CD4-positive, alpha-beta T cell treated with Interleukin-12 subunit alpha and Interleukin-12 subunit beta, for 1 hour (primary cell): Measurements from ENCODE around the gene UPK3BL2.
"Not testable (repeated sequence)": the region's sequence is repeated elsewhere in the genome, so short reads cannot be mapped to it uniquely, and the experiment has no call there.

Source experiments
- DNase-seq: peaks from one replicate; pipeline ENCODE4 v3.0.0-alpha.2; 2020

Gene UPK3BL2

DNA sequence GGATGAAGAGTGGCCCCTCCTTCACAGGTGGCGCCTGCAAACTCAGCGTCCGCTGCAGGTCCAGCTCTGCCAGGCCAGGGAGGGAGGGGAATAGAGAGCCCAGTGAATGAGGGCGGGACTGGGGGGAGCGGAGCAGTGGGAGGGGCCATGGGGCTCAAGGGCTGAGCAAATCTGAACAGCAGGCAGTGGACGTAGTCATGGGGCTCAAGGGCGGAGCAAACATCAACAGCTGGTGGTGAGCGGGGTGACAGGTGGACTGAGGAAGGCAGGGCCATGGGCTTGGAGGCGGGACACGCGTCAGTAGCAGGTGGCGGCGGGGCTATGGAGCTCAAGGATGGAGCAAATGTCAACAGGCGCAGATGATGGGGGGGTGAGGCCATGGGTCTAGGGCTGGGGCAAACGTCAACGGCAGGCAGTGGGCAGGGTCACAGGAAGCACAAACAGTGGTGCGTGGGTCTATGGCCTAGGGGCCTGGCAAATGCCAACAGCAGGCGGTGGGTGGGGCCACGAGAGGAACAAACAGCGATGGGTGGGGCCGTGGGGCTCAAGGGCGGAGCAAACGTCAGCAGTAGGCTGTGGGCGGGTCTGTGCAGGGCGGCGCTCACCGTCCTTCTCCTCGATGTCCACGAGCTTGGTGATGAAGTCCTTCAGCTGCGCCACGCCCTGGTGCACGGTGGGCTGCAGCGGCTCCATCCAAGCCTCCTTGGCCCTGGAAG lies 50.1 kb downstream of the UPK3BL2 start:
- not testable (repeated sequence) for DNase-seq

- DNase-seq = peak; percentile 53
These were observed 52.9 kb downstream of the UPK3BL2 start for GRCh38 chr7:102490529-102491075.
